Activated naive CD8-positive, alpha-beta T cell treated with anti-CD3 and anti-CD28 coated beads, Interleukin-2, amount 50 U/mL, for 24 hours (primary cell): ENCODE results near the gene MYBPC3.
"Not testable (repeated sequence)": the region's sequence is repeated elsewhere in the genome, so short reads cannot be mapped to it uniquely, and the experiment has no call there.

Experiments
- ATAC-seq: fragments of 150-1000 bp; cut with Tn5 transposase; one replicate; pipeline ENCODE4 v1.10.0; 2021
- DNase-seq: peaks from one replicate; pipeline ENCODE4 v3.0.0; 2021
- H3K27ac Mint-ChIP-seq: one replicate; pipeline ENCODE4 v1.8.0; 2021; ENCODE audit warnings: mild to moderate bottlenecking, mixed read lengths
- H3K27me3 Mint-ChIP-seq: one replicate; pipeline ENCODE4 v1.8.0; 2021; ENCODE audit warnings: mixed read lengths
- H3K36me3 Mint-ChIP-seq: one replicate; pipeline ENCODE4 v1.8.0; 2021; ENCODE audit warnings: low read depth, mixed read lengths
- H3K4me1 Mint-ChIP-seq: one replicate; pipeline ENCODE4 v1.8.0; 2021; ENCODE audit warnings: mixed read lengths
- H3K4me3 Mint-ChIP-seq: one replicate; pipeline ENCODE4 v1.8.0; 2021; ENCODE audit warnings: mild to moderate bottlenecking, moderate library complexity, mixed read lengths
- H3K9me3 Mint-ChIP-seq: one replicate; pipeline ENCODE4 v1.8.0; 2021; ENCODE audit warnings: mixed read lengths

The MYBPC3 gene

GRCh38 chr11:47342036-47342803 lies 10.3 kb downstream of the MYBPC3 start:
- no peaks in the 10 kb centered on the region for H3K36me3 Mint-ChIP-seq
- H3K4me3 Mint-ChIP-seq: no peak overlapping the region
- no peaks in the 10 kb centered on the region for H3K27me3 Mint-ChIP-seq
- H3K4me1 Mint-ChIP-seq: no peaks in the 10 kb centered on the region
- H3K27ac Mint-ChIP-seq: no peak overlapping the region
- no peaks in the 10 kb centered on the region for H3K9me3 Mint-ChIP-seq
- ATAC-seq (no peak), DNase-seq (no peak)

DNA sequence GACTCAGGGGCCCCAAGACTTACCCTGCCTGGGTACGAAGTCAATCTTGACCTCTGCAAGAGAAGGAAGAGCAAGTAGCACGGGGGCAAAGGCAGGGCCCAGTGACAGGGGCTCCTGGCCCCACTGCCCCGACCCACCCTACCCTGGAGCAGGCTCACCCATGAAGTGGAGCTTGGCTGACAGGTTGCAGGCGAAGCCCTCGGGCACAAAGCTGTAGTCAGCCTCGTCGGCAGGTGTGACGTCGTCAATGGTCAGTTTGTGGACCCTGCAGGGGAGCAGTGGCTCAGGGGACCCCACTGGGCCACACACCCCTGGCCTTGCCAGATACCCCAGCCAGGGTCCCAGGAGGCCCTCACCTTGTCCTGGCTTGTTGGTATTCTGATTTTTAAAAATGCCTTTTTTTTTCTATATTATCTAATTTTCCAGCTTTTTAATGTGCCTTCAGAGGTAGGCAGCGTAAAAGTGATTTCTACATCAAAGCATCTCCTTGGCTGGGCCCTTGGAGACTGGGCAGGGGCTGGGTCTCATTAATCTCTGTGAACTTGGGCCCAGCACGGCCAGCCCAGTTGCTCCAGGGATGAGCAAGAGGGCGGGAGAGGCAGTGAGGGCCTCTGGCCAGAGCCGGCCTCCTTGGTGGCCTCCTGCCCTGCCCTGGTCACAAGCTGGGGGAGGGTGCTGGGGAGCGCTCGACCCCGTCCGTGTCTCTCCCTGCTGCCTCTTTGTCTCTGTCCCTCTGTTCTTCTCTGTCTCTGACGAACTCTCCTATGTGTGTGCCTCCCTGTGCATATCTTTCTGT lies 11.3 kb downstream of the MYBPC3 start:
- H3K27me3 Mint-ChIP-seq: no peaks in the 10 kb centered on the region
- no peak overlapping the region for H3K27ac Mint-ChIP-seq
- no peak for DNase-seq
- H3K4me1 Mint-ChIP-seq: no peaks in the 10 kb centered on the region
- ATAC-seq: no peak
- H3K9me3 Mint-ChIP-seq: no peaks in the 10 kb centered on the region
- H3K36me3 Mint-ChIP-seq: no peaks in the 10 kb centered on the region
- H3K4me3 Mint-ChIP-seq: no peak overlapping the region

GRCh38 chr11:47340010-47340409 lies 12.5 kb downstream of the MYBPC3 start:
- H3K4me1 Mint-ChIP-seq: no peaks in the 10 kb centered on the region
- ATAC-seq: no peak
- H3K27me3 Mint-ChIP-seq: no peaks in the 10 kb centered on the region
- no peak for DNase-seq
- no peak overlapping the region for H3K27ac Mint-ChIP-seq
- no peak overlapping the region for H3K4me3 Mint-ChIP-seq
- no peaks in the 10 kb centered on the region for H3K9me3 Mint-ChIP-seq
- H3K36me3 Mint-ChIP-seq: no peaks in the 10 kb centered on the region

- H3K36me3 Mint-ChIP-seq: no peaks in the 10 kb centered on the region
- H3K27ac Mint-ChIP-seq: no peak overlapping the region
- no peaks in the 10 kb centered on the region for H3K9me3 Mint-ChIP-seq
- H3K4me1 Mint-ChIP-seq: no peaks in the 10 kb centered on the region
- no peaks in the 10 kb centered on the region for H3K27me3 Mint-ChIP-seq
- ATAC-seq (no peak), DNase-seq (no peak)
- no peak overlapping the region for H3K4me3 Mint-ChIP-seq
These were observed 13.9 kb downstream of the MYBPC3 start for GRCh38 chr11:47338396-47339241.

GRCh38 chr11:47337229-47337924 lies 15.1 kb downstream of the MYBPC3 start:
- Mint-ChIP-seq H3K4me1 (no peaks in the 10 kb centered on the region), H3K27me3 (no peaks in the 10 kb centered on the region), H3K27ac (no peak overlapping the region), H3K36me3 (no peaks in the 10 kb centered on the region), H3K9me3 (no peaks in the 10 kb centered on the region), H3K4me3 (no peak overlapping the region)
- no peak for DNase-seq
- ATAC-seq: no peak

DNA sequence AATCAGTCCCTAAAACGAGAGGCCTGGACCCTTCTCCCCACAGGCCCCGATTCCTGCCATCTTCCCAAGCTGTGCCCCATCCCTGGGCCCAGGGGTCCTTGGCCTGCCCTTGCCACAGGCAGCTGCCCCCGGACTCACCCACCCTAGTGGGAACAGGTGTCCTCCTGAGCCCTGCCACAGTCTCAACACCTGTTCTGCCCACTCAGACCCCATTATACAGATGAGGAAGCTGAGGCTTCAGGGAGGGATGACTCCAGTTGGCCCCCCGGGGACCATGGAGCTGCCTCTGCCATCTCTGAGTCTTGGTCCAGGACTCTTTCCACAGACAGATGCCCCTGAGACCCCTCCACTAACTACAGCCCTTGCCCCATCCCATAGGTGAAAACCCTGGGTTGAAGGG lies 15.9 kb downstream of the MYBPC3 start:
- no peak for ATAC-seq
- H3K4me1 Mint-ChIP-seq: no peaks in the 10 kb centered on the region

GRCh38 chr11:47335733-47336132 lies 16.8 kb downstream of the MYBPC3 start:
- no peaks in the 10 kb centered on the region for H3K9me3 Mint-ChIP-seq
- DNase-seq: no peak
- no peaks in the 10 kb centered on the region for H3K36me3 Mint-ChIP-seq
- H3K27me3 Mint-ChIP-seq: no peaks in the 10 kb centered on the region
- H3K4me1 Mint-ChIP-seq: no peaks in the 10 kb centered on the region
- H3K27ac Mint-ChIP-seq: no peak overlapping the region
- no peak for ATAC-seq
- no peak overlapping the region for H3K4me3 Mint-ChIP-seq

More for the DNA sequence above, 15.9 kb downstream of the MYBPC3 start:
- no peak for DNase-seq
- no peaks in the 10 kb centered on the region for H3K27me3 Mint-ChIP-seq
- no peak overlapping the region for H3K27ac Mint-ChIP-seq
- H3K36me3 Mint-ChIP-seq: no peaks in the 10 kb centered on the region
- H3K9me3 Mint-ChIP-seq: no peaks in the 10 kb centered on the region
- no peak overlapping the region for H3K4me3 Mint-ChIP-seq

- H3K27me3 Mint-ChIP-seq, ATAC-seq, H3K4me3 Mint-ChIP-seq, H3K9me3 Mint-ChIP-seq, DNase-seq, H3K27ac Mint-ChIP-seq, H3K4me1 Mint-ChIP-seq, H3K36me3 Mint-ChIP-seq: not testable (repeated sequence)
These were observed 17.6 kb downstream of the MYBPC3 start for GRCh38 chr11:47334699-47335411.

- Mint-ChIP-seq H3K27me3 (no peaks in the 10 kb centered on the region), H3K4me3 (no peak overlapping the region), H3K36me3 (no peaks in the 10 kb centered on the region), H3K27ac (no peak overlapping the region), H3K9me3 (no peaks in the 10 kb centered on the region), H3K4me1 (no peaks in the 10 kb centered on the region)
- DNase-seq (no peak), ATAC-seq (no peak)
These were observed 18.5 kb downstream of the MYBPC3 start for GRCh38 chr11:47333886-47334443.

GRCh38 chr11:47333526-47333845 lies 19.0 kb downstream of the MYBPC3 start:
- no peak for ATAC-seq
- Mint-ChIP-seq H3K27me3 (no peaks in the 10 kb centered on the region), H3K4me3 (no peak overlapping the region), H3K36me3 (no peaks in the 10 kb centered on the region), H3K9me3 (no peaks in the 10 kb centered on the region), H3K4me1 (no peaks in the 10 kb centered on the region), H3K27ac (no peak overlapping the region)
- no peak for DNase-seq

DNA sequence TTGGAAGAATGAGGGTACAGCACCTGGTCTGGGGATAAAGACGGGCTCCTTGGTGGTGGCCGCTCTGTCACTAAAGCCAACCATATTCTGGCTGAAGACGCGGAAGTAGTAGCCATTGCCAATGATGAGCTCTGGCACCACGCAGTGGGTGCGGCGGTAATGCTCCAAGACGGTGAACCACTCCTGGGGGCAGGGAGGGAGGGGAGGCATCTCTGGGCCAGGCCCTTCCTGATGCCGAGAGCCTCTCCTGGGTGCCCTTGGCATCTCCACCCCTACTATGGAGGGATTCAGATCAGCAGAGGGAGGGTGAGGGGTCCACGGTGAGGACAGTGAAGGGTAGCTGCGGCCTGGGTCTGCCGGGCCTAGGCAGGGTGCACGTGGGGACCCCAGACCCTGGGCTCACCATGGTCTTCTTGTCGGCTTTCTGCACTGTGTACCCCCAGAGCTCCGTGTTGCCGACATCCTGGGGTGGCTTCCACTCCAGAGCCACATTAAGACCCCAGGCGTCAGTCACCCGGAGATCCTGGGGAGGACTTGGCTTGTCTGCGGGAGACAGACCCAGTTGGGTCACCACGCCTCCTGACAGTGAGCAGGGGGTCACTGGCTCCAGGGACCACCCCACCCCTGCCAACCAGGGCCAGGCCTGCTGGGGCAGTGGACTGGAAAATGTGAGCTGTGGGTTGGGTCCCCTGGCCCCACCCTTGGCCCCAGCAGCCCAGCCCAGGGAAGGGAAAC lies 19.5 kb downstream of the MYBPC3 start:
- Mint-ChIP-seq H3K4me1 (no peaks in the 10 kb centered on the region), H3K4me3 (no peak overlapping the region), H3K36me3 (peaks cover under 1% of the 10 kb centered on the region), H3K9me3 (no peaks in the 10 kb centered on the region), H3K27me3 (no peaks in the 10 kb centered on the region), H3K27ac (no peak overlapping the region)
- ATAC-seq: no peak
- DNase-seq: no peak

DNA sequence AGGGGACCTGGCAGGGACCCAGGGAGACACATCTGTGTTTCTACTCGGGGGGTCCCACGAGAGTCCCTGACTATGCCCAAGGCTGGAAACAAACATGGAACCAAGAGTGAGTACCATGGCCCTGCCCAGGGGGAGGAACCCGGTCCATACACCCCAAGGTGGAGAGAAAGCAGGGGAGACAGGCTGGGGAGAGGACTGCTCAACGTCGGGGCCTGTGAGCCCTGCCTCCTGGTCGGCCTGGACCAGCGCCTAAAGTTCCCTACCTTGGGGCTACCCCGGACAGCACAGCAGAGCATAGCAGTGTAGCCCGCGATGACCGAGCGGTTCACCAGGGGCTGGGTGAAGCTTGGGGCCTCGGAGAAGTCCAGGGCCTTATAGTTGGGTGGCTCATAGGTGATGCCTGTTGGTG lies 20.2 kb downstream of the MYBPC3 start:
- Mint-ChIP-seq H3K27me3 (no peaks in the 10 kb centered on the region), H3K4me1 (no peaks in the 10 kb centered on the region), H3K36me3 (peaks cover 2% of the 10 kb centered on the region), H3K27ac (no peak overlapping the region), H3K4me3 (no peak overlapping the region), H3K9me3 (no peaks in the 10 kb centered on the region)
- DNase-seq (no peak), ATAC-seq (no peak)
